Right atrium auricular region (tissue), 2 donors: ENCODE results near the gene SLAMF6. TPM values are rescaled to one million over a fixed set of nuclear protein-coding genes. Genes with fewer than 3 reads are reported as not detected.
"Not testable (repeated sequence)": the region's sequence is repeated elsewhere in the genome, so short reads cannot be mapped to it uniquely, and the experiment has no call there.

Experiments
- DNase-seq: peaks from one replicate; pipeline ENCODE4 v3.0.0-alpha.2; 2019; ENCODE audit warnings: low spot score
- H3K27ac ChIP-seq, 2 donors: fragments of 200-600 bp; sonication (generic); 1 replicate in 1 of 2; 2 replicates in 1 of 2; pipeline ENCODE4 v1.5.1; 2016 to 2019
- H3K27me3 ChIP-seq, 2 donors: fragments of 200-600 bp; sonication (generic); one replicate each; pipeline versions ENCODE4 v1.5.1 to v1.6.0; 2017 to 2019
- H3K36me3 ChIP-seq: fragments of 200-600 bp; sonication (generic); one replicate; pipeline ENCODE4 v1.5.1; 2016
- H3K4me1 ChIP-seq, 2 donors: fragments of 200-600 bp; sonication (generic); one replicate each; pipeline versions ENCODE4 v1.5.1 to v1.6.0; 2017 to 2019
- H3K4me3 ChIP-seq, 2 donors: fragments of 200-600 bp; sonication (generic); 1 replicate in 1 of 2; 2 replicates in 1 of 2; pipeline ENCODE4 v1.5.1; 2017 to 2019; ENCODE audit warnings: mild to moderate bottlenecking in 1 of 2, moderate library complexity in 1 of 2
- H3K9me3 ChIP-seq, 2 donors: fragments of 200-600 bp; sonication (generic); one replicate each; pipeline ENCODE4 v1.5.1; 2019
- CTCF ChIP-seq, 2 donors: fragments of 200-600 bp; sonication (generic); IDR thresholded peaks; one replicate each; pipeline ENCODE4 v1.5.1; 2019; ENCODE audit warnings: antibody characterized with exemption in 2 of 2
- total RNA-seq, 2 donors: library from RNA; depleted of rRNA; stranded (reverse); fragments of >200 nt; gene quantifications; one replicate each; pipeline ENCODE4 v1.1.0, GENCODE V29; 2016

SLAMF6 gene
- total RNA-seq, 2 donors from 2014 or later, result 0.19 to 1.3 TPM

GRCh38 chr1:160534823-160535605 lies 12.0 kb upstream of the SLAMF6 start:
- Histone ChIP-seq H3K4me3 (no peak overlapping the region), H3K4me1 (no peaks in the 10 kb centered on the region), H3K9me3 (peaks cover 0 to 28% of the 10 kb centered on the region in 2 donors), H3K36me3 (no peaks in the 10 kb centered on the region), H3K27me3 (no peaks in the 10 kb centered on the region), H3K27ac (no peak overlapping the region)
- DNase-seq, result no peak
- no peak for TF ChIP-seq CTCF (IDR thresholded peaks at IDR 0.05)

GRCh38 chr1:160532557-160532813 lies 9.4 kb upstream of the SLAMF6 start:
- not testable (repeated sequence) for H3K36me3 ChIP-seq, DNase-seq, H3K4me3 ChIP-seq, H3K4me1 ChIP-seq, H3K27ac ChIP-seq, H3K27me3 ChIP-seq
- peaks cover 0 to 28% of the 10 kb centered on the region in 2 donors for H3K9me3 ChIP-seq

GRCh38 chr1:160531809-160532556 lies 8.9 kb upstream of the SLAMF6 start:
- H3K4me1 ChIP-seq, H3K36me3 ChIP-seq, H3K27me3 ChIP-seq, H3K27ac ChIP-seq, DNase-seq, H3K4me3 ChIP-seq: not testable (repeated sequence)
- H3K9me3 ChIP-seq, result peaks cover 0 to 28% of the 10 kb centered on the region in 2 donors

- not testable (repeated sequence) for H3K4me1 ChIP-seq, H3K36me3 ChIP-seq, H3K27ac ChIP-seq, DNase-seq, H3K4me3 ChIP-seq, H3K27me3 ChIP-seq
- H3K9me3 ChIP-seq, result peaks cover 0 to 19% of the 10 kb centered on the region in 2 donors
Observed at GRCh38 chr1:160529401-160529952, 6.4 kb upstream of the SLAMF6 start.

GRCh38 chr1:160523789-160524188 lies 734 bp upstream of the SLAMF6 start:
- not testable (repeated sequence) for H3K4me1 ChIP-seq, DNase-seq, H3K27me3 ChIP-seq, H3K27ac ChIP-seq, H3K36me3 ChIP-seq, H3K9me3 ChIP-seq, H3K4me3 ChIP-seq

GRCh38 chr1:160522136-160522535 lies 919 bp downstream of the SLAMF6 start:
- H3K27me3 ChIP-seq, result no peaks in the 10 kb centered on the region
- H3K36me3 ChIP-seq, result no peaks in the 10 kb centered on the region
- H3K9me3 ChIP-seq, result peaks cover 0 to 5% of the 10 kb centered on the region in 2 donors
- H3K27ac ChIP-seq, result no peak overlapping the region
- TF ChIP-seq CTCF (IDR thresholded peaks at IDR 0.05), result no peak
- no peak overlapping the region for H3K4me3 ChIP-seq
- DNase-seq, result no peak
- H3K4me1 ChIP-seq, result no peaks in the 10 kb centered on the region

GRCh38 chr1:160521554-160521953 lies 1.5 kb downstream of the SLAMF6 start:
- Histone ChIP-seq H3K36me3 (no peaks in the 10 kb centered on the region), H3K4me3 (no peak overlapping the region), H3K4me1 (no peaks in the 10 kb centered on the region), H3K27me3 (no peaks in the 10 kb centered on the region), H3K9me3 (peaks cover 0 to 5% of the 10 kb centered on the region in 2 donors), H3K27ac (no peak overlapping the region)
- TF ChIP-seq CTCF (IDR thresholded peaks at IDR 0.05), result no peak
- no peak for DNase-seq
